ENCODE data around the gene PGM1. TPM values are rescaled to one million over a fixed set of nuclear protein-coding genes. Genes with fewer than 3 reads are reported as not detected.

PGM1 gene
- total and polyA plus RNA-seq, 10 of the 15 experiments (the other 5 are each of a cell fraction or from before 2014, with no cell fraction given): 22.5 to 72.6 (median 50.8) TPM

DNA sequence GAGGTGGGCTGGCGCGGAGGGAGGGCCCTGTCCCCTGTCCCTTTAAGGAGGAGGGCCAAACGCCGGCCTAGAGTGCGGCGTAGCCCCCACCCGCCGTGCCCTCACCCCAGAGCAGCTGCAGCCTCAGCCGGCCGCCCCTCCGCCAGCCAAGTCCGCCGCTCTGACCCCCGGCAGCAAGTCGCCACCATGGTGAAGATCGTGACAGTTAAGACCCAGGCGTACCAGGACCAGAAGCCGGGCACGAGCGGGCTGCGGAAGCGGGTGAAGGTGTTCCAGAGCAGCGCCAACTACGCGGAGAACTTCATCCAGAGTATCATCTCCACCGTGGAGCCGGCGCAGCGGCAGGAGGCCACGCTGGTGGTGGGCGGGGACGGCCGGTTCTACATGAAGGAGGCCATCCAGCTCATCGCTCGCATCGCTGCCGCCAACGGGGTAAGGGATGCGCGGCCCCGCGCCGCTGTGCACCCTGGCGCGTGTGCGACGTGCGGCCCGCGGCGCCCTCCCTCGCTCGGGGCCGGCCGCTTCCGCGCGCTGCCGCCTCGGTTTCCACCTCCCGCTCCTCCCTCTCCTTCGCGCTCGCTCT lies at the start of gene PGM1 (continued):
- TF ChIP-seq ZBTB11 (CRISPR knock-in tag; IDR thresholded peaks at IDR 0.05) (no peak), NBN (IDR thresholded peaks at IDR 0.05) (peak; percentile 43), POLR2A (IDR thresholded peaks at IDR 0.05; ENCODE audit: low read depth, low read length) (peak; percentile 88), NKRF (conservative IDR thresholded peaks at IDR 0.05) (peak; percentile 77), MLLT1 (IDR thresholded peaks at IDR 0.05) (no peak), ZBED1 (IDR thresholded peaks at IDR 0.05; ENCODE audit: borderline replicate concordance) (peak; percentile 50; the same call in 1 of the 2 replicates), HDGF (IDR thresholded peaks at IDR 0.05) (0 out of 2 replicates have a peak, but pooled peaks have one; percentile 31), USF2 (IDR thresholded peaks at IDR 0.05; ENCODE audit: borderline replicate concordance, low read depth, low read length) (no peak), RFX5 (IDR thresholded peaks at IDR 0.05; ENCODE audit: low read depth, low read length) (no peak), MEF2B (IDR thresholded peaks at IDR 0.05; ENCODE audit: partially characterized antibody, poor library complexity, severe bottlenecking) (no peak), PAX5 (IDR thresholded peaks at IDR 0.05; ENCODE audit: borderline replicate concordance, low read depth, low read length) (peak; percentile 48; the same call in 1 of the 2 replicates), IRF3 (IDR thresholded peaks at IDR 0.05) (no peak), EZH2 (IDR thresholded peaks at IDR 0.05; ENCODE audit: borderline replicate concordance, control insufficient read depth, low read depth, low read length) (no peak), CTCF (IDR thresholded peaks at IDR 0.05 in 2 of 3, conservative IDR thresholded peaks at IDR 0.05 in 1 of 3; ENCODE audit: control insufficient read depth in 2 of 3, extremely low read depth in 1 of 3, insufficient read depth in 1 of 3, low read depth in 3 of 3, low read length in 3 of 3) (0 out of 6 replicates have a peak, but pooled peaks of 1 of the 3 experiments have one; percentile 5), STAT3 (IDR thresholded peaks at IDR 0.05; ENCODE audit: low read depth, low read length) (no peak), MXI1 (IDR thresholded peaks at IDR 0.05; ENCODE audit: low read depth, low read length) (peak; percentile 74)
- TF ChIP-seq, protein P1, sequence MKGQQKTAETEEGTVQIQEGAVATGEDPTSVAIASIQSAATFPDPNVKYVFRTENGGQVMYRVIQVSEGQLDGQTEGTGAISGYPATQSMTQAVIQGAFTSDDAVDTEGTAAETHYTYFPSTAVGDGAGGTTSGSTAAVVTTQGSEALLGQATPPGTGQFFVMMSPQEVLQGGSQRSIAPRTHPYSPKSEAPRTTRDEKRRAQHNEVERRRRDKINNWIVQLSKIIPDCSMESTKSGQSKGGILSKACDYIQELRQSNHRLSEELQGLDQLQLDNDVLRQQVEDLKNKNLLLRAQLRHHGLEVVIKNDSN (IDR thresholded peaks at IDR 0.05; ENCODE audit: borderline replicate concordance, extremely low read length, insufficient read depth, low read depth, low read length): no peak

Data from GM12878 (cell line).